Lung (tissue), 16 donors: ENCODE results near the gene CA12. TPM values are rescaled to one million over a fixed set of nuclear protein-coding genes. Genes with fewer than 3 reads are reported as not detected.

Experiments
- ATAC-seq: fragments of 200-7000 bp; cut with Tn5 transposase; one replicate; pipeline ENCODE4 v1.9.1; 2020; ENCODE audit warnings: moderate number of reproducible peaks; ENCODE audit not compliant: insufficient read depth, low FRiP score
- DNase-seq, 3 donors: peaks; one replicate each; pipeline ENCODE4 v3.0.0-alpha.2; 2013 to 2017
- H3K27ac ChIP-seq, 2 donors: one replicate each; pipeline ENCODE4 v1.5.1; 2013; ENCODE audit warnings: mild to moderate bottlenecking in 2 of 2, moderate library complexity in 2 of 2, control low read depth in 1 of 2, inconsistent platforms in 1 of 2, low read depth in 1 of 2, low read length in 1 of 2
- H3K27me3 ChIP-seq, 3 donors: one replicate each; pipeline ENCODE4 v1.5.1; 2013; ENCODE audit warnings: low read length in 2 of 3; ENCODE audit not compliant: control insufficient read depth in 3 of 3, insufficient read depth in 3 of 3
- H3K36me3 ChIP-seq, 4 donors: one replicate each; pipeline ENCODE4 v1.5.1; 2013; ENCODE audit warnings: low read length in 4 of 4, mild to moderate bottlenecking in 1 of 4, moderate library complexity in 1 of 4; ENCODE audit not compliant: control insufficient read depth in 4 of 4, insufficient read depth in 4 of 4
- H3K4me1 ChIP-seq, 5 donors: one replicate each; pipeline ENCODE4 v1.5.1; 2013; ENCODE audit warnings: low read length in 5 of 5, mild to moderate bottlenecking in 2 of 5, moderate library complexity in 1 of 5; ENCODE audit not compliant: control insufficient read depth in 5 of 5, insufficient read depth in 5 of 5
- H3K4me3 ChIP-seq: one replicate; pipeline ENCODE4 v1.5.1; 2013; ENCODE audit warnings: mild to moderate bottlenecking, control low read depth, moderate library complexity
- H3K9ac ChIP-seq, 2 donors: one replicate each; pipeline ENCODE4 v1.5.1; 2013; ENCODE audit warnings: low read length in 2 of 2, control low read depth in 1 of 2; ENCODE audit not compliant: insufficient read depth in 1 of 2
- H3K9me3 ChIP-seq, 4 donors: one replicate each; pipeline ENCODE4 v1.5.1; 2013; ENCODE audit warnings: low read length in 3 of 4, mild to moderate bottlenecking in 1 of 4, moderate library complexity in 1 of 4; ENCODE audit not compliant: control insufficient read depth in 4 of 4, insufficient read depth in 3 of 4
- WGBS, 2 donors: extraction: QIAGEN DNeasy Blood & Tissue Kit; methylation state at CpG; one replicate each; pipeline ENCODE4 v1.1.7; 2013; 5-methylcytosine and 5-hydroxymethylcytosine counted together
- long read RNA-seq, 5 donors: transcript quantifications; one replicate each; lab custom pipeline, GENCODE V29; 2026
- polyA plus RNA-seq, 2 donors: library from polyadenylated mRNA; stranded (reverse); fragments of 200-250 nt; gene quantifications; one replicate each; pipeline ENCODE4 v1.2.1, GENCODE V29; 2013
- total RNA-seq, 2 donors: library from RNA; depleted of rRNA in 1 of 2; stranded (reverse); fragments of >200 nt in 1 of 2; gene quantifications; one replicate each; pipeline ENCODE4 v1.2.1, GENCODE V29; 2014 to 2021
- TF ChIP-seq, protein P1 (sequence below): IDR thresholded peaks from 2 replicates; pipeline ENCODE4 v1.5.1; 2012; ENCODE audit warnings: mild to moderate bottlenecking; ENCODE audit errors: control extremely low read depth, extremely low read depth
- donor health status: control.
- donor health status: control.
- donor health status: Bipolar disorder and iron deficiency.
- donor health status: healthy.
- donor health status: DM: yes; HTN: yes; CAD: no.

Gene CA12
- total RNA-seq (1 to 10 TPM; 2.2 to 8.5 TPM), polyA plus RNA-seq (10 to 100 TPM in 1 of 2 donors, 1 to 10 TPM in 1; 3.1 to 46.8 TPM)
- long read RNA-seq, donor 1, full-length matches to known transcripts: 2 of 2 reads
- long read RNA-seq, donor 1, partial matches to known transcripts: 0 of 2 reads
- long read RNA-seq, donor 1, other reads (novel, unspliced or antisense): 0 of 2 reads
- long read RNA-seq, donor 2: 0 reads
- long read RNA-seq, donor 3: 0 reads
- long read RNA-seq, donor 4: 0 reads
- long read RNA-seq, donor 5: 0 reads

GRCh38 chr15:63381301-63382204 lies at the start of gene CA12:
TSS of gene CA12 (minus strand) at chr15:63381846. CDS start at chr15:63381720, 126 bp downstream.
- DNase-seq (peak; percentile 45 to 52 (median 50)), ATAC-seq (peak; percentile 32)
- H3K9me3 ChIP-seq: peaks cover 0 to 2% (median 0%) of the 10 kb centered on the region in 4 donors
- peak within 1 kb of the TSS in 1 of 2 donors; percentile 39 for H3K9ac ChIP-seq
- no peaks in the 10 kb centered on the region for H3K36me3 ChIP-seq
- TF ChIP-seq, protein P1, sequence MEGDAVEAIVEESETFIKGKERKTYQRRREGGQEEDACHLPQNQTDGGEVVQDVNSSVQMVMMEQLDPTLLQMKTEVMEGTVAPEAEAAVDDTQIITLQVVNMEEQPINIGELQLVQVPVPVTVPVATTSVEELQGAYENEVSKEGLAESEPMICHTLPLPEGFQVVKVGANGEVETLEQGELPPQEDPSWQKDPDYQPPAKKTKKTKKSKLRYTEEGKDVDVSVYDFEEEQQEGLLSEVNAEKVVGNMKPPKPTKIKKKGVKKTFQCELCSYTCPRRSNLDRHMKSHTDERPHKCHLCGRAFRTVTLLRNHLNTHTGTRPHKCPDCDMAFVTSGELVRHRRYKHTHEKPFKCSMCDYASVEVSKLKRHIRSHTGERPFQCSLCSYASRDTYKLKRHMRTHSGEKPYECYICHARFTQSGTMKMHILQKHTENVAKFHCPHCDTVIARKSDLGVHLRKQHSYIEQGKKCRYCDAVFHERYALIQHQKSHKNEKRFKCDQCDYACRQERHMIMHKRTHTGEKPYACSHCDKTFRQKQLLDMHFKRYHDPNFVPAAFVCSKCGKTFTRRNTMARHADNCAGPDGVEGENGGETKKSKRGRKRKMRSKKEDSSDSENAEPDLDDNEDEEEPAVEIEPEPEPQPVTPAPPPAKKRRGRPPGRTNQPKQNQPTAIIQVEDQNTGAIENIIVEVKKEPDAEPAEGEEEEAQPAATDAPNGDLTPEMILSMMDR: no peak
- peaks cover 5 to 20% (median 16%) of the 10 kb centered on the region in 3 donors for H3K27me3 ChIP-seq
- peak within 1 kb of the TSS; percentile 18 for H3K4me3 ChIP-seq
- H3K4me1 ChIP-seq: peaks cover 0 to 16% (median 5%) of the 10 kb centered on the region in 5 donors
- no peak within 1 kb of the TSS for H3K27ac ChIP-seq
- WGBS, 2 donors: 2 to 3% methylated on average over 57 to 58 of the region's 58 CpGs

GRCh38 chr15:63430766-63431451 lies 49.3 kb upstream of the CA12 start:
- no peak overlapping the region for H3K27ac ChIP-seq
- DNase-seq (no peak), ATAC-seq (no peak)
- H3K27me3 ChIP-seq: no peaks in the 10 kb centered on the region
- 62 to 72% methylated on average over 6 of the region's 6 CpGs for WGBS, 2 donors
- H3K4me3 ChIP-seq: no peak overlapping the region
- no peaks in the 10 kb centered on the region for H3K36me3 ChIP-seq
- TF ChIP-seq, protein P1: no peak
- H3K9me3 ChIP-seq: peaks cover 0 to 2% (median 0%) of the 10 kb centered on the region in 4 donors
- H3K4me1 ChIP-seq: peaks cover 0 to 29% (median 12%) of the 10 kb centered on the region in 5 donors
- no peak overlapping the region for H3K9ac ChIP-seq

DNA sequence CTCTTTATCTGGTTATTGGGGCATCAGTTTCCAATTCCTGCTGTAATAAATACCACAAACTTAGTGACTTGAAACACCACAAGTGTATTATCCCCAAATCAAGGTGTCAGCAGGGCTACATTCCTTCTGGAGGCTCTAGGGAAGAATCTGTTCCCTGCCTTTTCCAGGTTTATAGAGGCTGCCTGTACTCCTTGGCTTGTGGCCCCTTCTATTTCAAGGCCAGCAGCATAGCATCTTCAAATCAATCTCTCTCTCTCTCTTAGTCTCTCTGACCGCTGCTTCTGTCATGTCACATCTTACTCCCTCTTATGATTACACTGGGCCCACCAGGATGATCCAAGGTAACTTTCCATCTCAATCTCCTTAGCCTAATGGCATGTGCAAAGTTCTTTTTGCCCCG lies 44.9 kb upstream of the CA12 start:
- DNase-seq (no peak), ATAC-seq (no peak)
- no peak overlapping the region for H3K4me3 ChIP-seq
- H3K36me3 ChIP-seq: no peaks in the 10 kb centered on the region
- H3K27ac ChIP-seq: no peak overlapping the region
- H3K4me1 ChIP-seq: peaks cover 0 to 4% (median 0%) of the 10 kb centered on the region in 5 donors
- H3K9ac ChIP-seq: no peak overlapping the region
- 68 to 97% methylated on average over 2 of the region's 2 CpGs for WGBS, 2 donors
- TF ChIP-seq, protein P1: no peak
- peaks cover 0 to 2% (median 0%) of the 10 kb centered on the region in 4 donors for H3K9me3 ChIP-seq
- H3K27me3 ChIP-seq: no peaks in the 10 kb centered on the region
